ENCODE measurements around the gene KLHL13. TPM values are rescaled to one million over a fixed set of nuclear protein-coding genes. Genes with fewer than 3 reads are reported as not detected.

The KLHL13 gene
- total and polyA plus RNA-seq, 4 donors: 0.47 to 7.9 (median 2.4) TPM

GRCh38 chrX:117977526-117977925 is 139.1 kb downstream of the KLHL13 start:
- Histone ChIP-seq H3K4me1 (ENCODE audit: control insufficient read depth in 5 of 5, insufficient read depth in 5 of 5, low read length in 5 of 5) (peaks cover 0 to 5% (median 0%) of the 10 kb centered on the region in 5 donors), H3K4me3 (no peak overlapping the region), H3K36me3 (ENCODE audit: control insufficient read depth in 4 of 4, insufficient read depth in 4 of 4, low read length in 4 of 4) (no peaks in the 10 kb centered on the region), H3K9ac (ENCODE audit: insufficient read depth in 1 of 2, low read length in 2 of 2) (no peak overlapping the region), H3K9me3 (ENCODE audit: control insufficient read depth in 4 of 4, insufficient read depth in 3 of 4, low read length in 3 of 4) (no peaks in the 10 kb centered on the region), H3K27ac (ENCODE audit: low read depth in 1 of 2, low read length in 1 of 2) (no peak overlapping the region), H3K27me3 (ENCODE audit: control insufficient read depth in 3 of 3, insufficient read depth in 3 of 3, low read length in 2 of 3) (peaks cover 0 to 8% (median 0%) of the 10 kb centered on the region in 3 donors)
- DNase-seq (peak in 2 of 3 donors; percentile 30 to 56), ATAC-seq (ENCODE audit: insufficient read depth, low FRiP score) (no peak)
- no peak for TF ChIP-seq CTCF (IDR thresholded peaks at IDR 0.05; ENCODE audit: control extremely low read depth, extremely low read depth)
- WGBS, 2 donors: 25 to 67% methylated on average over 1 of the region's 1 CpG

GRCh38 chrX:117973110-117973807 is 143.4 kb downstream of the KLHL13 start:
- no peak overlapping the region for H3K27ac ChIP-seq (ENCODE audit: low read depth in 1 of 2, low read length in 1 of 2)
- H3K9me3 ChIP-seq (ENCODE audit: control insufficient read depth in 4 of 4, insufficient read depth in 3 of 4, low read length in 3 of 4): no peaks in the 10 kb centered on the region
- ATAC-seq (ENCODE audit: insufficient read depth, low FRiP score): no peak
- H3K4me1 ChIP-seq (ENCODE audit: control insufficient read depth in 5 of 5, insufficient read depth in 5 of 5, low read length in 5 of 5): peaks cover 0 to 5% (median 4%) of the 10 kb centered on the region in 5 donors
- 45 to 74% methylated on average over 4 of the region's 4 CpGs for WGBS, 2 donors
- no peak for TF ChIP-seq CTCF (IDR thresholded peaks at IDR 0.05; ENCODE audit: control extremely low read depth, extremely low read depth)
- H3K9ac ChIP-seq (ENCODE audit: insufficient read depth in 1 of 2, low read length in 2 of 2): no peak overlapping the region
- H3K36me3 ChIP-seq (ENCODE audit: control insufficient read depth in 4 of 4, insufficient read depth in 4 of 4, low read length in 4 of 4): no peaks in the 10 kb centered on the region
- no peak for DNase-seq
- no peak overlapping the region for H3K4me3 ChIP-seq
- peaks cover 0 to 10% (median 0%) of the 10 kb centered on the region in 3 donors for H3K27me3 ChIP-seq (ENCODE audit: control insufficient read depth in 3 of 3, insufficient read depth in 3 of 3, low read length in 2 of 3)

GRCh38 chrX:117972711-117973109 is 143.9 kb downstream of the KLHL13 start:
- peak in 2 of 3 donors; percentile 13 to 22 for DNase-seq
- peaks cover 0 to 5% (median 0%) of the 10 kb centered on the region in 5 donors for H3K4me1 ChIP-seq (ENCODE audit: control insufficient read depth in 5 of 5, insufficient read depth in 5 of 5, low read length in 5 of 5)
- 38 to 53% methylated on average over 7 of the region's 7 CpGs for WGBS, 2 donors
- H3K36me3 ChIP-seq (ENCODE audit: control insufficient read depth in 4 of 4, insufficient read depth in 4 of 4, low read length in 4 of 4): no peaks in the 10 kb centered on the region
- ATAC-seq (ENCODE audit: insufficient read depth, low FRiP score): no peak
- no peak overlapping the region for H3K9ac ChIP-seq (ENCODE audit: insufficient read depth in 1 of 2, low read length in 2 of 2)
- no peaks in the 10 kb centered on the region for H3K9me3 ChIP-seq (ENCODE audit: control insufficient read depth in 4 of 4, insufficient read depth in 3 of 4, low read length in 3 of 4)
- H3K4me3 ChIP-seq: no peak overlapping the region
- no peak overlapping the region for H3K27ac ChIP-seq (ENCODE audit: low read depth in 1 of 2, low read length in 1 of 2)
- no peak for TF ChIP-seq CTCF (IDR thresholded peaks at IDR 0.05; ENCODE audit: control extremely low read depth, extremely low read depth)
- peaks cover 0 to 10% (median 0%) of the 10 kb centered on the region in 3 donors for H3K27me3 ChIP-seq (ENCODE audit: control insufficient read depth in 3 of 3, insufficient read depth in 3 of 3, low read length in 2 of 3)
